ENCODE data around the gene TULP4. TPM values are rescaled to one million over a fixed set of nuclear protein-coding genes. Genes with fewer than 3 reads are reported as not detected.

Gene TULP4
- total RNA-seq, 4 donors from 2014 or later: 129 to 170 (median 156) TPM

DNA sequence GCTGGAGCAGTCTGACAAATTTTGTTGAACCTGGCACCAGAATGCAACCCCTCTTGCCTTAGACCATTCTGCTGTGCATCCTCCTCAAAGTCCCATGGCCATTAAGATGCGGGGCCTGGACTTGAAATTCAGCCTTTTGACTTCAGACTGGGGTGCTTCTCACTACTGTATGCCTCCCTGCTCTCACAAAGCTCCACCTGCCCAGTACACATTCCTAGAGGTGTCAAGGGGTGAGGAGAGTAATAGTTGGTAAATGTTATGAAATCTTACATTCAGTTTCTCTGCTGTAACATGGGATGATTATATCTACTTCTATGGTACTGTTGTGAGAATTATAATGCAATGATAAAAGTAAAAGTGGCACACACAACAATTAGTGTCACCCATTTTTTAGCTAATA, 70.8 kb downstream of the TULP4 start:
- no peaks in the 10 kb centered on the region for H3K36me3 ChIP-seq
- no peaks in the 10 kb centered on the region for H3K27me3 ChIP-seq
- H3K4me1 ChIP-seq: no peaks in the 10 kb centered on the region
- H3K9me3 ChIP-seq: no peaks in the 10 kb centered on the region
- no peak overlapping the region for H3K4me3 ChIP-seq
- WGBS: 100% methylated on average over 1 of the region's 1 CpG
- intact Hi-C loops (cut with DNase I): no loop called here
- no peak for TF ChIP-seq CTCF (IDR thresholded peaks at IDR 0.05)
- TF ChIP-seq EP300 (IDR thresholded peaks at IDR 0.05): no peak
- no peak for TF ChIP-seq POLR2A (IDR thresholded peaks at IDR 0.05; ENCODE audit: low read depth)
- TF ChIP-seq POLR2AphosphoS5 (IDR thresholded peaks at IDR 0.05): no peak
- H3K27ac ChIP-seq (replicated peaks in 1 of 4): no peak overlapping the region
- no peak for DNase-seq (ENCODE audit: extremely low spot score)

DNA sequence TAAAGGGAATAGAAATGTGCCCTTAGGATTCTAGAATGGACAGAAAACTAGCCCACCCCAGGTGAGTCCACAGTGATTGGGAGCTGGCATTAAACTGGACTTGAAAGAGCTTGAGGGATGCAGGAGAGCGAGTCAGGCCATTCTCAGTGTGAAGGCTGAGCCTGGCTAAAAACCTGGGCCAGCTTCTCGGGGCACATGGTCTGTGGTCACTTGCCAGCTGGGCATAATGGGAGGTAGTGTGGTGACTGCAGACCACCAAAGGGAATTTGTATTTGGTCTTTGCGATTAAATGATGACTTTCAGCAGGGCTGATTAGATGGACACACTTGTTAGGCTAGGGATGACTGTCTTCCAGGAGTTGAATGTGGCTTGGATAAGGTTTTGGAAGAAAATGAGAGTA, 71.3 kb downstream of the TULP4 start:
- no peaks in the 10 kb centered on the region for H3K4me1 ChIP-seq
- no peak overlapping the region for H3K4me3 ChIP-seq
- H3K36me3 ChIP-seq: no peaks in the 10 kb centered on the region
- intact Hi-C loops (cut with DNase I): no loop called here
- no peak overlapping the region for H3K27ac ChIP-seq (replicated peaks in 1 of 4)
- WGBS: 95% methylated on average over 3 of the region's 3 CpGs
- no peak for DNase-seq (ENCODE audit: extremely low spot score)
- H3K27me3 ChIP-seq: no peaks in the 10 kb centered on the region
- no peaks in the 10 kb centered on the region for H3K9me3 ChIP-seq
- TF ChIP-seq CTCF (IDR thresholded peaks at IDR 0.05): no peak
- TF ChIP-seq POLR2AphosphoS5 (IDR thresholded peaks at IDR 0.05): no peak
- no peak for TF ChIP-seq POLR2A (IDR thresholded peaks at IDR 0.05; ENCODE audit: low read depth)
- no peak for TF ChIP-seq EP300 (IDR thresholded peaks at IDR 0.05)

DNA sequence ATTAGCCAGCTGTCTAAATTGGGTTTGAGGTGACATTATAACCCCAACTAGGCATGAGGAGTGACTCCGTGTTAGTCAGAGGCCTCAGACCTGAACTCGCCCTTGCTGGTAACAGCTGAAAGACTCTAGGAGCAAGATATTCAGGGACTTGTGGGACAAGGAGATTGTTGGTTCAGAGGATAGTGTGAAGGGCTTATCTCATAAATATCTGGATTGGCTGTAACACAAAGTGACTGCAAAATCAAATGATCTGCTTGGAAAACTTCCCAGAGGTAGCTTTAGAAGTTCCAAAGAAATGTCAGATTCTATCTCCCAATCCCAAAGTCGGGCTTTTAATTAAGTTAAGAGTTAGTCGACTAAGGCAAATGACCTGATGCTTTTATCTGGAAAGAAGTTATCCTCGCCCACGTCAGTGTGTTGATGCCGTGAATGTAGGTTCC, 72.4 kb downstream of the TULP4 start:
- H3K27ac ChIP-seq (replicated peaks in 1 of 4): no peak overlapping the region
- no peaks in the 10 kb centered on the region for H3K4me1 ChIP-seq
- 84% methylated on average over 7 of the region's 7 CpGs for WGBS
- DNase-seq (ENCODE audit: extremely low spot score): no peak
- no peak overlapping the region for H3K4me3 ChIP-seq
- H3K9me3 ChIP-seq: no peaks in the 10 kb centered on the region
- intact Hi-C loops (cut with DNase I): no loop called here
- no peaks in the 10 kb centered on the region for H3K27me3 ChIP-seq
- H3K36me3 ChIP-seq: no peaks in the 10 kb centered on the region
- no peak for TF ChIP-seq EP300 (IDR thresholded peaks at IDR 0.05)
- no peak for TF ChIP-seq CTCF (IDR thresholded peaks at IDR 0.05)
- no peak for TF ChIP-seq POLR2AphosphoS5 (IDR thresholded peaks at IDR 0.05)
- no peak for TF ChIP-seq POLR2A (IDR thresholded peaks at IDR 0.05; ENCODE audit: low read depth)

- Histone ChIP-seq H3K36me3 (no peaks in the 10 kb centered on the region), H3K27me3 (no peaks in the 10 kb centered on the region), H3K9me3 (no peaks in the 10 kb centered on the region), H3K27ac (replicated peaks in 1 of 4) (no peak overlapping the region), H3K4me1 (no peaks in the 10 kb centered on the region), H3K4me3 (no peak overlapping the region)
- DNase-seq (ENCODE audit: extremely low spot score): no peak
- TF ChIP-seq POLR2AphosphoS5 (IDR thresholded peaks at IDR 0.05): no peak
- no peak for TF ChIP-seq POLR2A (IDR thresholded peaks at IDR 0.05; ENCODE audit: low read depth)
- no peak for TF ChIP-seq CTCF (IDR thresholded peaks at IDR 0.05)
- TF ChIP-seq EP300 (IDR thresholded peaks at IDR 0.05): no peak
- intact Hi-C loops (cut with DNase I): no loop called here
- WGBS: 86% methylated on average over 3 of the region's 3 CpGs
These were observed 74.8 kb downstream of the TULP4 start for GRCh38 chr6:158387036-158387435.

DNA sequence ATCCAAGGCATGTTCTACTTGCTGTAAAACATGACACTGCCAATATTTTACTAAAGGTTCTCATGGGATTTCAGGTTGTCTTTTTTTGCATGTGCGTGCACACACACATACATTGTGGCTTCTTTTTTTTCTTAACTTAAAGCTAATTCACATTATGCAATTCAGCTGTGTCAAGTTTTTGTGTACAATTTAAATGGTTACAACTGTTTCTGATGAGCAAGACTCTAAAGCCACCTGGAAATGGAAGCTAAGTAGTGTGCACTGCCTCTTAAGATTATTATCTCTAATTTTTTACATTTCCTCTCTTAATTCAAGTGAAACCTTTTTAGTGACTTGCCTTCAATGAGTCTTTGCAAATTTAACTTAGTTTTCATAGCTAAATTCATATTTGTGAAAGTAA, 75.3 kb downstream of the TULP4 start:
- Histone ChIP-seq H3K27me3 (no peaks in the 10 kb centered on the region), H3K9me3 (no peaks in the 10 kb centered on the region), H3K4me3 (no peak overlapping the region), H3K27ac (replicated peaks in 1 of 4) (no peak overlapping the region), H3K36me3 (no peaks in the 10 kb centered on the region), H3K4me1 (no peaks in the 10 kb centered on the region)
- no peak for DNase-seq (ENCODE audit: extremely low spot score)
- intact Hi-C loops (cut with DNase I): no loop called here
- TF ChIP-seq POLR2A (IDR thresholded peaks at IDR 0.05; ENCODE audit: low read depth) (no peak), EP300 (IDR thresholded peaks at IDR 0.05) (no peak), CTCF (IDR thresholded peaks at IDR 0.05) (no peak), POLR2AphosphoS5 (IDR thresholded peaks at IDR 0.05) (no peak)
- 96% methylated on average over 1 of the region's 1 CpG for WGBS
